IMR-90 (cell line): ENCODE data around the gene PSD2. TPM values are rescaled to one million over a fixed set of nuclear protein-coding genes. Genes with fewer than 3 reads are reported as not detected.

Experiments used
- ATAC-seq: fragments of 200-7000 bp; cut with Tn5 transposase; 2 replicates; pipeline ENCODE4 v1.9.1; 2020; ENCODE audit warnings: low read depth, mild to moderate bottlenecking, moderate library complexity
- BruUV-seq: library from RNA; stranded (reverse); fragments of 400-500 nt; replicated peaks from 2 replicates; lab custom pipeline; 2021; lab: Mats Ljungman, UMichigan
- CTCF ChIA-PET: fragments of 300-600 bp; formaldehyde crosslinking; extraction: SDS; loops from one replicate; lab custom pipeline; 2021; ENCODE audit warnings: antibody characterized with exemption; lab: Yijun Ruan, JAX
- POLR2A ChIA-PET: fragments of 300-600 bp; sonication (Branson Sonifier 250); formaldehyde crosslinking; loops from one replicate; lab custom pipeline; 2022; ENCODE audit warnings: antibody characterized with exemption; ENCODE audit not compliant: unreplicated experiment; lab: Charles Lee
- DNase-seq: peaks from one replicate; pipeline ENCODE4 v3.0.0; 2013
- H2AFZ ChIP-seq: replicated peaks from 2 replicates; pipeline ENCODE3; 2013; ENCODE audit warnings: low read length, mild to moderate bottlenecking; ENCODE audit not compliant: poor library complexity
- H2AK5ac ChIP-seq: 2 replicates; pipeline ENCODE4 v1.6.1; 2013; ENCODE audit warnings: low read depth, low read length, inconsistent platforms
- H2AK9ac ChIP-seq: replicated peaks from 2 replicates; pipeline ENCODE3; 2013; ENCODE audit warnings: mild to moderate bottlenecking, low read depth, low read length, moderate library complexity; ENCODE audit not compliant: poor library complexity
- H2BK120ac ChIP-seq: 2 replicates; pipeline ENCODE4 v1.6.1; 2013; ENCODE audit warnings: low read depth, low read length, inconsistent platforms
- H2BK15ac ChIP-seq: 3 replicates; pipeline ENCODE4 v1.6.1; 2013; ENCODE audit warnings: low read depth, low read length, inconsistent platforms
- H2BK20ac ChIP-seq: 2 replicates; pipeline ENCODE4 v1.6.1; 2013; ENCODE audit warnings: low read depth, mild to moderate bottlenecking, inconsistent platforms, low read length, moderate library complexity
- H2BK5ac ChIP-seq: 2 replicates; pipeline ENCODE4 v1.6.1; 2013; ENCODE audit warnings: mild to moderate bottlenecking, low read depth, low read length, inconsistent platforms; ENCODE audit not compliant: poor library complexity, severe bottlenecking
- H3K14ac ChIP-seq: replicated peaks from 2 replicates; pipeline ENCODE4 v1.6.1; 2013; ENCODE audit warnings: low read depth, low read length, inconsistent platforms
- H3K18ac ChIP-seq: 2 replicates; pipeline ENCODE4 v1.6.1; 2013; ENCODE audit warnings: low read depth, low read length, control low read depth
- H3K23ac ChIP-seq: 2 replicates; pipeline ENCODE4 v1.6.1; 2013; ENCODE audit warnings: low read depth, low read length, inconsistent platforms
- H3K27ac ChIP-seq: 2 replicates; pipeline ENCODE4 v1.5.1; 2013; ENCODE audit warnings: mild to moderate bottlenecking, control low read depth, low read length; ENCODE audit not compliant: insufficient read depth
- H3K27me3 ChIP-seq: 2 replicates; pipeline ENCODE4 v1.6.1; 2013; ENCODE audit warnings: low read length; ENCODE audit not compliant: control insufficient read depth, insufficient read depth
- H3K36me3 ChIP-seq: 2 replicates; pipeline ENCODE4 v1.6.1; 2013; ENCODE audit warnings: low read length, mixed read lengths; ENCODE audit not compliant: control insufficient read depth, insufficient read depth
- H3K4ac ChIP-seq: 2 replicates; pipeline ENCODE4 v1.6.1; 2013; ENCODE audit warnings: low read depth, low read length, inconsistent platforms
- H3K4me1 ChIP-seq: 2 replicates; pipeline ENCODE4 v1.6.1; 2013; ENCODE audit warnings: low read length, mixed read lengths; ENCODE audit not compliant: control insufficient read depth, insufficient read depth
- H3K4me2 ChIP-seq: 2 replicates; pipeline ENCODE4 v1.6.1; 2013; ENCODE audit warnings: low read depth, mild to moderate bottlenecking, control low read depth, low read length, moderate library complexity
- H3K4me3 ChIP-seq: 2 replicates; pipeline ENCODE4 v1.5.1; 2013; ENCODE audit warnings: low read depth, mild to moderate bottlenecking, control low read depth, low read length, moderate library complexity; ENCODE audit not compliant: insufficient read depth
- H3K56ac ChIP-seq: 2 replicates; pipeline ENCODE4 v1.6.1; 2013; ENCODE audit warnings: low read length, inconsistent platforms; ENCODE audit not compliant: insufficient read depth; ENCODE audit errors: extremely low read depth
- H3K79me1 ChIP-seq, 2 experiments: 2 replicates each; pipeline ENCODE4 v1.6.1; 2013; ENCODE audit warnings: low read length in 2 of 2, inconsistent platforms in 1 of 2, low read depth in 1 of 2
- H3K9ac ChIP-seq: 2 replicates; pipeline ENCODE4 v1.6.1; 2013; ENCODE audit warnings: low read depth, low read length, control low read depth
- H3K9me1 ChIP-seq: 2 replicates; pipeline ENCODE4 v1.6.1; 2013; ENCODE audit warnings: low read length, inconsistent platforms; ENCODE audit not compliant: insufficient read depth
- H3K9me3 ChIP-seq: 2 replicates; pipeline ENCODE4 v1.6.1; 2013; ENCODE audit warnings: low read length; ENCODE audit not compliant: control insufficient read depth, insufficient read depth
- H4K20me1 ChIP-seq: 2 replicates; pipeline ENCODE4 v1.6.1; 2013; ENCODE audit warnings: low read length, inconsistent platforms; ENCODE audit not compliant: insufficient read depth
- H4K5ac ChIP-seq: 2 replicates; pipeline ENCODE4 v1.6.1; 2013; ENCODE audit warnings: mild to moderate bottlenecking, low read depth, low read length, control low read depth
- H4K8ac ChIP-seq, 2 experiments: 2 replicates each; pipeline ENCODE4 v1.6.1; 2013; ENCODE audit warnings: low read depth in 2 of 2, low read length in 2 of 2, control low read depth in 1 of 2, inconsistent platforms in 1 of 2
- H4K91ac ChIP-seq: 2 replicates; pipeline ENCODE4 v1.6.1; 2013; ENCODE audit warnings: low read depth, low read length, inconsistent platforms; ENCODE audit not compliant: insufficient read depth
- BHLHE40 ChIP-seq: fragments of 150-350 bp; IDR thresholded peaks from 2 replicates; pipeline ENCODE4 v1.6.1; 2016; ENCODE audit warnings: mild to moderate bottlenecking, low read depth, low read length
- CEBPB ChIP-seq: IDR thresholded peaks from 2 replicates; pipeline ENCODE4 v1.6.1; 2012; ENCODE audit warnings: low read depth, low read length, improper control_type of control experiment
- CHD1 ChIP-seq: IDR thresholded peaks from 2 replicates; pipeline ENCODE4 v1.6.1; 2012; ENCODE audit warnings: low read depth, low read length, improper control_type of control experiment
- CTCF ChIP-seq: conservative IDR thresholded peaks from 2 replicates; pipeline ENCODE4 v1.5.1; 2012; ENCODE audit warnings: mild to moderate bottlenecking, low read depth, low read length, improper control_type of control experiment
- ELK1 ChIP-seq: fragments of 150-350 bp; IDR thresholded peaks from 2 replicates; pipeline ENCODE4 v1.6.1; 2016; ENCODE audit warnings: low read depth, mild to moderate bottlenecking, low read length, moderate library complexity, borderline replicate concordance
- FOS ChIP-seq: fragments of 150-350 bp; IDR thresholded peaks from 2 replicates; pipeline ENCODE4 v1.6.1; 2016; ENCODE audit warnings: low read depth, low read length
- MAFK ChIP-seq: IDR thresholded peaks from 2 replicates; pipeline ENCODE4 v1.6.1; 2012; ENCODE audit warnings: low read depth, low read length, improper control_type of control experiment
- MAZ ChIP-seq: IDR thresholded peaks from 2 replicates; pipeline ENCODE4 v1.6.1; 2012; ENCODE audit warnings: low read depth, mild to moderate bottlenecking, low read length, improper control_type of control experiment, moderate library complexity, borderline replicate concordance
- MXI1 ChIP-seq: IDR thresholded peaks from 2 replicates; pipeline ENCODE4 v1.6.1; 2012; ENCODE audit warnings: low read depth, mild to moderate bottlenecking, low read length, moderate library complexity, borderline replicate concordance
- NFE2L2 ChIP-seq: fragments of 150-350 bp; IDR thresholded peaks from 2 replicates; pipeline ENCODE4 v1.6.1; 2016; ENCODE audit warnings: low read depth, mild to moderate bottlenecking, low read length
- POLR2A ChIP-seq: IDR thresholded peaks from 2 replicates; pipeline ENCODE4 v1.6.1; 2012; ENCODE audit warnings: mild to moderate bottlenecking, low read depth, low read length
- RAD21 ChIP-seq: IDR thresholded peaks from 2 replicates; pipeline ENCODE4 v1.6.1; 2012; ENCODE audit warnings: low read length, improper control_type of control experiment
- RCOR1 ChIP-seq: IDR thresholded peaks from 2 replicates; pipeline ENCODE4 v1.6.1; 2012; ENCODE audit warnings: mild to moderate bottlenecking, low read length, improper control_type of control experiment; ENCODE audit not compliant: insufficient replicate concordance
- RFX5 ChIP-seq: IDR thresholded peaks from 2 replicates; pipeline ENCODE4 v1.8.0; 2012; ENCODE audit warnings: low read depth, mild to moderate bottlenecking, low read length, moderate library complexity
- WGBS, 2 experiments: methylation state at CpG; one replicate each; pipeline versions ENCODE4 v1.1.5 to v1.1.7; 2013; ENCODE audit warnings: missing lambda C conversion rate in 2 of 2; ENCODE audit not compliant: insufficient read length in 1 of 2; ENCODE audit errors: extremely low coverage in 2 of 2; 5-methylcytosine and 5-hydroxymethylcytosine counted together
- dilution Hi-C: fragments of 300-500 bp; cut with HindIII; formaldehyde crosslinking; loops from one replicate; pipeline ENCODE4 v1.14.3; 2018; ENCODE audit warnings: low sequenced_read_pairs; ENCODE audit not compliant: unreplicated experiment
- in situ Hi-C: fragments of 300-500 bp; cut with MboI; formaldehyde crosslinking; loops from 3 replicates; pipeline ENCODE4 v1.14.3; 2019; ENCODE audit warnings: low sequenced_read_pairs, inconsistent platforms, mixed read lengths
- intact Hi-C: fragments of 100-400 bp; cut with micrococcal nuclease; formaldehyde crosslinking; loops from 2 replicates; pipeline ENCODE4 v1.10.0; 2022
- polyA plus RNA-seq, 3 experiments: library from polyadenylated mRNA; depleted of rRNA; stranded (reverse); fragments of >200 nt; gene quantifications; 2 replicates each; pipeline ENCODE4 v1.2.3, GENCODE V29; 2012; ENCODE audit warnings: low replicate concordance in 1 of 3
- total RNA-seq: library from RNA; depleted of rRNA; stranded (reverse); fragments of >200 nt; gene quantifications from 2 replicates; pipeline ENCODE4 v1.2.3, GENCODE V29; 2012

PSD2 gene
- total and polyA plus RNA-seq, 2 of the 4 experiments (the other 2 are of a cell fraction), result 0.05 TPM; not detected in 1

- no peaks in the 10 kb centered on the region for H4K20me1 ChIP-seq
- no peak overlapping the region for H3K14ac ChIP-seq
- no peak overlapping the region for H2BK5ac ChIP-seq
- TF ChIP-seq BHLHE40, result no peak
- TF ChIP-seq NFE2L2, result no peak
- TF ChIP-seq CTCF, result no peak
- no peak for TF ChIP-seq FOS
- no peak for TF ChIP-seq RAD21
- no peak for TF ChIP-seq RFX5
- no peak for TF ChIP-seq CEBPB
- no peak for TF ChIP-seq POLR2A
- no peak for TF ChIP-seq CHD1
- TF ChIP-seq MXI1, result no peak
- no peak for TF ChIP-seq ELK1
- TF ChIP-seq RCOR1, result no peak
- TF ChIP-seq MAZ, result no peak
- TF ChIP-seq MAFK, result no peak
- H3K23ac ChIP-seq, result no peak overlapping the region
- no peak overlapping the region for H3K4me2 ChIP-seq
- no peak overlapping the region for H3K9ac ChIP-seq
- H3K56ac ChIP-seq, result no peak overlapping the region
- no peak overlapping the region for H3K4ac ChIP-seq
- ATAC-seq (no peak), DNase-seq (no peak)
- dilution Hi-C loops, result no loop called here
- peaks cover 50% of the 10 kb centered on the region for H3K27me3 ChIP-seq
- no peak overlapping the region for H4K8ac ChIP-seq
- no peaks in the 10 kb centered on the region for H3K4me1 ChIP-seq
- H2AK5ac ChIP-seq, result no peak overlapping the region
- H3K9me3 ChIP-seq, result no peaks in the 10 kb centered on the region
- no TSS peak for BruUV-seq
- H4K5ac ChIP-seq, result no peak overlapping the region
- no peak overlapping the region for H2BK15ac ChIP-seq
- ChIA-PET POLR2A (no interaction called here), CTCF (no interaction called here)
- H3K18ac ChIP-seq, result no peak overlapping the region
- no peak overlapping the region for H4K91ac ChIP-seq
- H3K4me3 ChIP-seq, result no peak overlapping the region
- in situ Hi-C loops, result no loop called here
- no peak overlapping the region for H2AFZ ChIP-seq
- no peaks in the 10 kb centered on the region for H3K79me1 ChIP-seq
- 54% methylated on average over 2 of the region's 2 CpGs; no CpG with 5 or more reads in 1 of the 2 experiments for WGBS, 2 experiments
- no peak overlapping the region for H2AK9ac ChIP-seq
- H3K9me1 ChIP-seq, result peaks cover 2% of the 10 kb centered on the region; the same call in 1 of the 2 replicates
- intact Hi-C loops, result loop anchor here (5.0 kb wide), 1 partner anchor 37 kb away; no protein-coding TSS in a partner anchor
- H3K27ac ChIP-seq, result no peak overlapping the region
- no peaks in the 10 kb centered on the region for H3K36me3 ChIP-seq
- no peak overlapping the region for H2BK120ac ChIP-seq
- no peak overlapping the region for H2BK20ac ChIP-seq
Measured at GRCh38 chr5:139805545-139805944, 9.9 kb downstream of the PSD2 start.
